ENCODE data around the gene KCTD13.
"Not testable (repeated sequence)": the region's sequence is repeated elsewhere in the genome, so short reads cannot be mapped to it uniquely, and the experiment has no call there.

KCTD13 gene, protein sequence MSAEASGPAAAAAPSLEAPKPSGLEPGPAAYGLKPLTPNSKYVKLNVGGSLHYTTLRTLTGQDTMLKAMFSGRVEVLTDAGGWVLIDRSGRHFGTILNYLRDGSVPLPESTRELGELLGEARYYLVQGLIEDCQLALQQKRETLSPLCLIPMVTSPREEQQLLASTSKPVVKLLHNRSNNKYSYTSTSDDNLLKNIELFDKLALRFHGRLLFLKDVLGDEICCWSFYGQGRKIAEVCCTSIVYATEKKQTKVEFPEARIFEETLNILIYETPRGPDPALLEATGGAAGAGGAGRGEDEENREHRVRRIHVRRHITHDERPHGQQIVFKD

GRCh38 chr16:29925781-29926710 lies at the start of gene KCTD13:
TSS of gene KCTD13 (minus strand) at chr16:29926226. CDS start at chr16:29926033, 193 bp downstream.
- DNase-seq: peak in 54 of 56 donors; percentile 43 to 94 (median 84)

- no peak for DNase-seq
Observed at GRCh38 chr16:29975134-29975538, 49.1 kb upstream of the KCTD13 start.

DNA sequence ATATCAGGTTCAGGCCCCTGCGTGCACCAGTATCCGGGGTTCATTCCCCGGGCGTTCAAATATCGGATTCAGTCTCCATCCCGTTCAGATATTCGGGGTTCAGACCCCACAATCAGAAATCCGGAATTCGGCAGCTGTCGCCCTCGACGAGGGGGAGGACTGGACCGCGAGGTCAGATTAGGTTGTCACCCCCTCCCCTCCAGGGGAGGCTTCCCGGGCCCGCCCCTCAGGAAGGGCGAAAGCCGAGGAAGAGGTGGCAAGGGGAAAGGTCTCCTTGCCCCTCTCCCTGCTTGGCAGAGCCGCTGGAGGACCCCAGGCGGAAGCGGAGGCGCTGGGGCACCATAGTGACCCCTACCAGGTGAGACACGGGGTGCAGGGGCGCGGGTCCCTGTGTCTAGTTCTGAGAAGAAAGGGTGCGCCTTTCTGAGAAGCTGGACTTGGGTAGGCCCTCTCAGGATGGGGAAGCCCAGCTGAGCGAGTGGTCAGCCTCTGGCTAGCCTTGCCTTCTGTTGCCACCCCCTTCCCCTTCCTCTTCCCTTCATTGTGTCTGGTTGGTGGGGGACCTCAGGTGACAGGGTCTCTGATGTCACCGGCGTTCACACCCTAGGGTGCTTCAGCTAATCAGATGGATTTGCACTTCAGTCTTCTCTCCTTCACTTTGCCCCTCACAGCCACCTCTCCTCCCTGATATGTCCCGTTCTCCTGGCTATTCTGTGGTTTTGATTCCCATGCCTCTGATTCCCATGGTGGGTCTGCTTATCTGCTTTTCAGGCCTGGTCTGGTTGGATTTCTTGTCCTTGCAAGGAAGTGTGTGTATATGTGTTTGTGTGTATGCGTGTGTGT lies 48.5 kb upstream of the KCTD13 start:
- peak in 5 of 56 donors; percentile 6 to 32 (median 24) for DNase-seq

GRCh38 chr16:29973384-29974246 lies 47.6 kb upstream of the KCTD13 start, which contains the start of gene TAOK2:
TSS of gene TAOK2 (plus strand) at chr16:29973868. CDS start at chr16:29977773, 3,905 bp downstream.
- DNase-seq: peak; percentile 90 to 100 (median 98)

DNA sequence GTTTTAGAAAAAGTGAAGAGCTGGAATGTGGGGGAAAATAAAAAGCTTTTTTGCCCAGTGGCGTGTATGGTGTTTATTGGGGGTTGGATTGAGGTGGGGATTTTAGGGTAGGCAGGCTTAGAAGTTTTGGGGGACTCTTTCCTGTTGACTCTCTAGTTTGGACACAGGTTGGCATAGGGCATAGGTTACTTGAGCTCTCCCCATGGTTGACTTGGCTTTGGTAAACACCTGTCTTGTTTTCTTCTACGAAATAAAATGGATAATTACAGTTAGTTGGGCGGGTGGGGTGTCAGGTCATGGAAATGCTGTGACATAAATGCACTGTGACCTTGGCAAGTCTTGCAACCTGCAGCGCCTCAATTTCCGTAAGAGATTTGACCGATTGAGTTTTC lies 47.0 kb upstream of the KCTD13 start:
- DNase-seq: no peak

DNA sequence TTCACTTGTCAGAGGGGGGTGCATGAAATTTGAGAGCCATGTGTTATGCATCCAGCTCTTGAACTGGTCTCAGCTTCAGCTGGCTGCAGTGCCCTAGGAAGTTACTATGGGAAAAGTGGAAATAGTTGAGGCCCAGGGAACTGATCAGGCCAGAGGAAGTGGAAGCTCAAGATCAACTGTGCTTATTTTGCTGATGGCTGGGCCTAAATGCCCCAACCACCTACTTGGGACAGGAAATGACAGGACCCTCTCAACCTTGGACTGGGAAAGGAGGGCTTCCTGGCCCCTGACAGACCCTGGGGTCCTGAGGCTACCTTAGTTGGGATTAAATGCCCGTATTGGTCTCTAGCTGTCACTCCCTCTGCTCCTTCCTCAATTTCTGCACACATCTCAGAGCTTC lies 46.5 kb upstream of the KCTD13 start:
- DNase-seq: no peak

DNA sequence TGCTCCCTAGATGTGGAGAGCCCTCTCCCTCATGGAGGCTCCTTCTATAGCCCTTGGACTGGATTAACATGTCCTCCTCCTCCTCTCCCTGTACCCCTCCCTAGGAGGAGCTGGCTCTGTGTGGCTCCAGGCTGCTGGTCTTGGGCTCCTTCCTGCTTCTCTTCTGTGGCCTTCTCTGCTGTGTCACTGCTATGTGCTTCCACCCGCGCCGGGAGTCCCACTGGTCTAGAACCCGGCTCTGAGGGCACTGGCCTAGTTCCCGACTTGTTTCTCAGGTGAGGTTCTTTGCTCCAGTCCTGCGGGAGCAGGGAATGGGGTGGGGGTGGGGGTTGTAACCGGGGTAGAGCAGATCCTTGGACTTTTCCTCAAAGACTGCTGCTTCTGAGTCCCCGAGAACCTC lies 45.3 kb upstream of the KCTD13 start:
- no peak for DNase-seq

DNA sequence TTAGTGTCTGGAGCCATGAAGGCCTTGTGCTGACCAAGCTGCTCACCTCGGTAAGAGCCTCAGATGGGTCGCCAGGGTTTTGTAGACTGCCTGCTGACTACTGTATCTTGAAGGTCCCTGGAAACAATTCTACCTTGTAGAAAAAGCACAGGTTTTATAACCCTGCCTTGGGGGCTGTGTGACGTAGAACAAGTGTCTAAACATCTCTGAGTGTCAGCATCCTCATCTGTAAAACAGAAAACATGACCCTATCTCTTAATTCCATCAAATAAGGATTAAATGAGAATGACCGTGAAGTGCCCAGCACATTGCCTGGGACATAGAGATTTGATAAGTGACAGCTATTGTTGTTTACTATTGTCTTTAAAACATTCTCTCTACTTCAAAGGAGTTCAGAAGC lies 42.2 kb upstream of the KCTD13 start:
- DNase-seq: no peak

DNA sequence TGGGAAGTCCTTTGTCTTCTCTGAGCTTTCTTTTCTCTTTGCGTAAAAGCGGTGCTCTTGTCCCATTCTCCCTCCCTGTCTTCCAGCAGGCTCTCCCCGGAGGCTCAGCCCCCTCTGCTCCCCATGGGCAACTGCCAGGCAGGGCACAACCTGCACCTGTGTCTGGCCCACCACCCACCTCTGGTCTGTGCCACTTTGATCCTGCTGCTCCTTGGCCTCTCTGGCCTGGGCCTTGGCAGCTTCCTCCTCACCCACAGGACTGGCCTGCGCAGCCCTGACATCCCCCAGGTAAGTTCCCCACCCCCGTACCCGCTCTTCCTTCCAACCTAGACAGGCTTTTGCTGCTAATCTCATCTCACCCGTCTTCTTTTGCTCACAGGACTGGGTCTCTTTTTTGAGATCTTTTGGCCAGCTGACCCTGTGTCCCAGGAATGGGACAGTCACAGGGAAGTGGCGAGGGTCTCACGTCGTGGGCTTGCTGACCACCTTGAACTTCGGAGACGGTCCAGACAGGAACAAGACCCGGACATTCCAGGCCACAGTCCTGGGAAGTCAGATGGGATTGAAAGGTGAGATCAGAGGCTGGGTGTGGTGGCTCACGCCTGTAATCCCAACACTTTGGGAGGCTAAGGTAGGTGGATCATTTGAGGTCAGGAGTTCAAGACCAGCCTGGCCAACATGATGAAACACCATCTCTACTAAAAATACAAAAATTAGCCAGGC lies 37.2 kb upstream of the KCTD13 start:
- no peak for DNase-seq

DNA sequence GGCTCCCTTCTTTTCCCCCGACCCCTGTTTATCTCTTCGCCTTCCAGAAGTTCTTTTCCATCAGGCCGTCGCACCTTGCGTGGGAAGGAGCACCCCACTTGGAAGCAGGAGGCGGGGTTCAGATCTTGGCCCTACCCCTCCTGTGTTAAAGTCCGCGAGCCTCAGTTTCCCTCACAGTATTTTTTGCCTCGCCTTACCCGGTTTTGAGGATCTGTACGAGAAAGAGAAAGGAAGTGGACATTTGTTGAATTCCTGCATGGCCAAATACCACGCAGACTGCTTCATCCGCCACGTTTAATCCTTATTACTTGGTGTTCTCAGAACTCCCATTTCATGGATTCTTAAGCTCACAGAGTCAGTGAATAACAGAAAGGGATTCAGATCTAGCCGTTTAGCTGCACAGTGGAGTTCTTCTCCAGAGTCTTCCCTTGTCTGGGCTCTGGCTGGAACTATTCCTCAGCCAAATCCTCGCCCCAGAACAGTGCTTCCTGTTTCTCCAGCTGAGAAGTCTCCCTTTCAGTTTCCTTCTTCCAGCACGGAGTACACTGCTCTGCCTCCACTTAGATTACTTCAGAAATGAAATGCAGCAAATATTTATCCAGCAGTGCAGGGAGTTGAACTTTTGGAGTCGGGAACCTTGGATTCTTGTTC lies 36.4 kb upstream of the KCTD13 start:
- peak in 5 of 56 donors; percentile 9 to 41 (median 31) for DNase-seq

DNA sequence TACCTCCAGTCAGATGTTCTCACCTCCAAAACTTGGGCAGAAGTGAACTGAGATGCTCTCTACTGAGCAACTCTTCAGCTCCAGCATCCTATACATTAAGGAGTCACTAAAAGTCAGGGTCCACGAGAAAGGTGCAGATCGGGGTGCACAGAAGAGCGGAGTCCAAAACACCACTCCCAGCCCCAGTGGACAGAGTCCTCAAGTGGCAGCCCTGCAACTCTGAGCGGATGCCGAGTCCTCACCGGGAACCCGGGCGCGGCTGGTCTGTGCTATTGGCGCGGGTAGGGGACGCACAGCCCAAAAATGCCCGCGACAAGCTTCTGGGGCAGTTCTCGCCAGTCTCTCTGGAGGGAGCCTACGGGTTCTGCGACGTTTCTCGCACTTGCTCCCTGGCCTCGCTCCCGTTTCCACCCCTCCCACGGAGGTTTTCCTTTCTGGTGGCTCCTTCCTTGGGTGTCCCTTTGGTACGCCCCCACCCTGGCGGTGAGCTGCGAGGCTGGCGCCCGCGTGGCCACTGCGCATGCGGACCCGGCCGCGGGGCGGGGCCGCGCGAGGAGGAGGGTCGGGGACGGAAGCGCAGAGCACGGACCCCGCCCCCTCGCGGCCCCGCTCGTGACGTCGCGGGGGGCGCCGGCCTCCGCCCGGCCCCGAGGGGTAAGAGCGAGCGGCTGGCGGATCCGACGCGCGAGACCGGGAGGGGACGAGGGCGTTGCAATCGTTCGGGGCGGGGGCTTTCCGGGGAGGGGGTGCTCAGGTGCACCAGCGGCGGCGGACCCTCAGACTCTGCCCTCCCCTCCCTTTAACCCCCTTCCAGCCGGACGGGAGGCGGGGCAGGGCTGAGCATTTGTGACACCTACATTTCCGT lies 35.7 kb upstream of the KCTD13 start, which contains the start of gene TMEM219:
TSS of gene TMEM219 (plus strand) at position 601 of the 865 bp plus-strand sequence. CDS start 1,065 bp downstream, outside the sequence.
- DNase-seq: peak; percentile 37 to 94 (median 84)

DNA sequence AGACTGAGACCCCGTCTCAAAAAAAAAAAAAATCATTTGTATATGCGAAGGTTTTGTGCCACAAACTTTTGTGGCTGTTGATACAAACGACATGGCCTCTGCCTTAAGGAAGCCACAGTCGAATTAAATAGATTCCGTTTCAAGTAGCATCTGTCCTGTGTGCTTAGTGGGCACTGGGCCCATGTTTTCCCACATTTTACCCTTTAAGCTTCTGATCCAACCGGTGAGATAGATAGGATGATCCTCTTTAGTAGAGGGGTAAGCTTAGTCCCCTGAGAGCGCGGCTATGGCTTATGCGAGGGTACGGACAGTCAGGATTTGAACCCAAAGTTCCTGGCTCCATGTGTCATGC lies 35.1 kb upstream of the KCTD13 start:
- DNase-seq: peak in 1 of 56 donors; percentile 55

DNA sequence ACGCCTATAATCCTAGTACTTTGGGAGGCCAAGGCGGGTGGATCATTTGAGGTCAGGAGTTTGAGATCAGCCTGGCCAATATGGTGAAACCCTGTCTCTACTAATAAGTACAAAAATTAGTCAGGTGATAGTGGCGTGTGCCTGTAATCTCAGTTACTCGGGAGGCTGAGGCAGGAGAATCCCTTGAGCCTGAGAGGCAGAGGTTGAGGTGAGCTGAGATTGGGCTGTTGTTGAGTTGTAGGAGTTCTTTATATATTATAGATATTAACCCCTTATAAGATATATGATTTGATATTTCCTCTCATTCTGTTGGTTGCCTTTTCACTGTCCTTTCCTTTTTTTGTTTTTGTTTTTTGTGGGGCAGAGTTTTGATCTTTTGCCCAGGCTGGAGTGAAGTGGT lies 33.8 kb upstream of the KCTD13 start:
- DNase-seq: not testable (repeated sequence)

GRCh38 chr16:29959293-29959692 lies 33.3 kb upstream of the KCTD13 start:
- no peak for DNase-seq

GRCh38 chr16:29958756-29959155 lies 32.7 kb upstream of the KCTD13 start:
- no peak for DNase-seq

DNA sequence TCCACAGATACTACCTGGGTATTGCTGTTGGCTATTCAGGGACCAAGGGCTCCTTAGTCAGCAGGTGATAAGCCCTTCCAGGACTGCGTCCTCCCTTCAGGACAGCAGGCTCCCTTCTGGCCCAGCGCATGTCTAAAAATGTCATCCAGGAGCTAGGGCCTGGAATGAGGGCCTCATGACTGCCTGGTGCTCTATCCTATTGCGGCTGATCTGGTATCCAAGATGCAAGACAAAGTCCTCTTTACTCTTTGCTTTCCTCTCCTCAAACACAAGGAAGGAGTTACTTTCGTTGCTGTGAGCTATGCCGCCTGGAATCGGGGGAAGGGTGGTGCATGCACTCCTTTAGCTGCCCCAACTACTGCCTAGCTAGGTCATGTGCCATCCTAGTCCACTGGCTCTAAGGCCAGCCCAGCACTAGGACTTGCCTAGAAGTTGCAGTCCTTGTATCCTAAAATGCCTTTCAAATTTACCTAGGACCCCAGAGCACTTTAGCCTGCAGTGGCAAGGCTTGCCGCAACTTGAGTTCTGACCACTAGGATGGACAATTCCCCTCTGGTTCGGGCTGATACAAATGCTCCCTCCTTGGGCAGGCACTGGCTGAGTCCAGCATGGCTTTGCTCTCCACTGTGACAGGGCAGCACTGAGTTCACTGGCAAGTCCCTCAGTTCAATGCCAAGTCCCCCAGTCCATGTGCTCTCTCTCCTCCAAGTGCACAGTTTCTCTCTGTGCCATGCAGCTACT lies 25.8 kb upstream of the KCTD13 start:
- DNase-seq: no peak

GRCh38 chr16:29950806-29951461 lies 24.9 kb upstream of the KCTD13 start:
- no peak for DNase-seq
